GM23338 (cell line): ENCODE results near the gene MEF2D. TPM values are rescaled to one million over a fixed set of nuclear protein-coding genes. Genes with fewer than 3 reads are reported as not detected.

Source experiments
- ATAC-seq: fragments of 200-7000 bp; cut with Tn5 transposase; 3 replicates; pipeline ENCODE4 v1.9.1; 2020
- DNase-seq: peaks from one replicate; pipeline ENCODE4 v3.0.0-alpha.2; 2015; ENCODE audit warnings: low spot score
- H2AFZ ChIP-seq: fragments of 200-600 bp; sonication (generic); 2 replicates; pipeline ENCODE4 v1.8.0; 2016; ENCODE audit warnings: antibody characterized with exemption, mild to moderate bottlenecking, moderate library complexity
- H3F3A ChIP-seq: fragments of 200-600 bp; sonication (generic); replicated peaks from 2 replicates; pipeline ENCODE4 v1.8.0; 2017; ENCODE audit warnings: antibody characterized with exemption, mixed run types, low read depth
- H3K27ac ChIP-seq: fragments of 200-600 bp; sonication (generic); 2 replicates; pipeline ENCODE4 v1.6.1; 2016; ENCODE audit warnings: low read depth
- H3K27me3 ChIP-seq: fragments of 200-600 bp; sonication (generic); 2 replicates; pipeline ENCODE4 v1.8.0; 2016; ENCODE audit warnings: mild to moderate bottlenecking, mixed run types, moderate library complexity; ENCODE audit not compliant: insufficient read depth
- H3K36me3 ChIP-seq: fragments of 200-600 bp; sonication (generic); 2 replicates; pipeline ENCODE4 v1.8.0; 2016; ENCODE audit warnings: mild to moderate bottlenecking; ENCODE audit not compliant: insufficient read depth
- H3K4me1 ChIP-seq: fragments of 200-600 bp; sonication (generic); 2 replicates; pipeline ENCODE4 v1.8.0; 2016; ENCODE audit warnings: mild to moderate bottlenecking, moderate library complexity; ENCODE audit not compliant: insufficient read depth
- H3K4me2 ChIP-seq: fragments of 200-600 bp; sonication (generic); 2 replicates; pipeline ENCODE4 v1.7.1; 2017; ENCODE audit warnings: mixed run types
- H3K4me3 ChIP-seq: fragments of 200-600 bp; sonication (generic); 2 replicates; pipeline ENCODE4 v1.6.1; 2016; ENCODE audit warnings: mixed run types
- H3K79me2 ChIP-seq: fragments of 200-600 bp; sonication (generic); replicated peaks from 2 replicates; pipeline ENCODE4 v1.8.0; 2017; ENCODE audit warnings: mild to moderate bottlenecking; ENCODE audit not compliant: insufficient read depth
- H3K9me2 ChIP-seq: fragments of 200-600 bp; sonication (generic); 2 replicates; pipeline ENCODE4 v1.8.0; 2017; ENCODE audit not compliant: insufficient read depth
- H4K20me1 ChIP-seq: fragments of 200-600 bp; sonication (generic); replicated peaks from 2 replicates; pipeline ENCODE4 v1.8.0; 2017; ENCODE audit warnings: mild to moderate bottlenecking; ENCODE audit not compliant: insufficient read depth
- H3K27ac Mint-ChIP-seq: 2 replicates; pipeline ENCODE4 v1.8.0; 2020; ENCODE audit warnings: inconsistent platforms, mild to moderate bottlenecking, moderate library complexity, mixed read lengths
- H3K27me3 Mint-ChIP-seq: 3 replicates; pipeline ENCODE4 v1.8.0; 2022; ENCODE audit warnings: low read depth, mild to moderate bottlenecking, moderate library complexity, mixed read lengths, inconsistent platforms; ENCODE audit not compliant: insufficient read depth, poor library complexity
- H3K36me3 Mint-ChIP-seq: 3 replicates; pipeline ENCODE4 v1.8.0; 2021; ENCODE audit warnings: low read depth, mild to moderate bottlenecking, inconsistent platforms, moderate library complexity, mixed read lengths
- H3K4me1 Mint-ChIP-seq: 3 replicates; pipeline ENCODE4 v1.8.0; 2020; ENCODE audit warnings: mild to moderate bottlenecking, inconsistent platforms, mixed read lengths
- H3K4me3 Mint-ChIP-seq: 3 replicates; pipeline ENCODE4 v1.8.0; 2021; ENCODE audit warnings: moderate library complexity, mild to moderate bottlenecking, inconsistent platforms, mixed read lengths
- H3K9me3 Mint-ChIP-seq: 3 replicates; pipeline ENCODE4 v1.8.0; 2020; ENCODE audit warnings: moderate library complexity, mild to moderate bottlenecking, inconsistent platforms, mixed read lengths
- JUNB ChIP-seq: IDR thresholded peaks from one replicate; pipeline ENCODE4 v1.6.1; 2016; ENCODE audit warnings: antibody characterized with exemption; ENCODE audit not compliant: unreplicated experiment
- NANOG ChIP-seq: IDR thresholded peaks from 2 replicates; pipeline ENCODE4 v1.6.1; 2016; ENCODE audit warnings: antibody characterized with exemption, borderline replicate concordance
- POLR2AphosphoS5 ChIP-seq: IDR thresholded peaks from 2 replicates; pipeline ENCODE4 v1.6.1; 2016; ENCODE audit warnings: antibody characterized with exemption, low read depth
- STAT1 ChIP-seq: IDR thresholded peaks from one replicate; pipeline ENCODE4 v1.6.1; 2016; ENCODE audit warnings: antibody characterized with exemption; ENCODE audit not compliant: unreplicated experiment
- polyA plus RNA-seq: library from polyadenylated mRNA; unstranded; fragments of >200 nt; fragmentation: Nextera tagmentation; extraction: Ambion mirVana; gene quantifications from 2 replicates; pipeline ENCODE4 v1.2.1, GENCODE V29; 2016
- total RNA-seq: library from RNA; depleted of rRNA; stranded (reverse); fragments of >200 nt; shearing (Covaris generic); gene quantifications from 2 replicates; pipeline ENCODE4 v1.2.3, GENCODE V29; 2014
- TF ChIP-seq, protein P1 (sequence below): fragments of 250-450 bp; sonication (Bioruptor Pico); IDR thresholded peaks from 2 replicates; pipeline ENCODE4 v1.5.0; 2020; ENCODE audit warnings: mild to moderate bottlenecking, moderate library complexity
- TF ChIP-seq, protein P2 (sequence below): IDR thresholded peaks from one replicate; pipeline ENCODE4 v1.6.1; 2018; ENCODE audit warnings: antibody characterized with exemption; ENCODE audit not compliant: unreplicated experiment

MEF2D gene
- total and polyA plus RNA-seq, 2 experiments from 2014 or later, result 10.6 to 15.5 TPM

DNA sequence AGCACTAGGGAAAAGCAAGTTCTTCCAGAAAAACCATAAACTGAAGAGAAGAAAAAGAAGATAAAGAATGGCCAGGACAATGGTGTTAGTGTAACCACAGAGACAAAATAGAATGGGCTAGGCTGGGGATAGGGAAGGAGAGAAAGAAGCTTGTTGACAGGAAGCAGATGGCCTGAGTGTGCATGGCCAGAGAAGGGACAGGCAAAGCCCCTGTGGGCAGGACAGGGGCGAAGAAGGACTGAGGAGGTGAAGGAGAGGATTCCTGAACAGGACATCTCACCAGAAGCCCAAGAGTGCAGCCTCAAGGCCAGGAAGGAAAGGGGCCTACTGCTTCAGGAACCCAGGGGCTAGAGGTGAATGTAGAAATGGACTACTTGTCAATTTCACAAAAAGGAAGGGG is 42.5 kb upstream of the MEF2D start (continued):
- TF ChIP-seq, protein P1, sequence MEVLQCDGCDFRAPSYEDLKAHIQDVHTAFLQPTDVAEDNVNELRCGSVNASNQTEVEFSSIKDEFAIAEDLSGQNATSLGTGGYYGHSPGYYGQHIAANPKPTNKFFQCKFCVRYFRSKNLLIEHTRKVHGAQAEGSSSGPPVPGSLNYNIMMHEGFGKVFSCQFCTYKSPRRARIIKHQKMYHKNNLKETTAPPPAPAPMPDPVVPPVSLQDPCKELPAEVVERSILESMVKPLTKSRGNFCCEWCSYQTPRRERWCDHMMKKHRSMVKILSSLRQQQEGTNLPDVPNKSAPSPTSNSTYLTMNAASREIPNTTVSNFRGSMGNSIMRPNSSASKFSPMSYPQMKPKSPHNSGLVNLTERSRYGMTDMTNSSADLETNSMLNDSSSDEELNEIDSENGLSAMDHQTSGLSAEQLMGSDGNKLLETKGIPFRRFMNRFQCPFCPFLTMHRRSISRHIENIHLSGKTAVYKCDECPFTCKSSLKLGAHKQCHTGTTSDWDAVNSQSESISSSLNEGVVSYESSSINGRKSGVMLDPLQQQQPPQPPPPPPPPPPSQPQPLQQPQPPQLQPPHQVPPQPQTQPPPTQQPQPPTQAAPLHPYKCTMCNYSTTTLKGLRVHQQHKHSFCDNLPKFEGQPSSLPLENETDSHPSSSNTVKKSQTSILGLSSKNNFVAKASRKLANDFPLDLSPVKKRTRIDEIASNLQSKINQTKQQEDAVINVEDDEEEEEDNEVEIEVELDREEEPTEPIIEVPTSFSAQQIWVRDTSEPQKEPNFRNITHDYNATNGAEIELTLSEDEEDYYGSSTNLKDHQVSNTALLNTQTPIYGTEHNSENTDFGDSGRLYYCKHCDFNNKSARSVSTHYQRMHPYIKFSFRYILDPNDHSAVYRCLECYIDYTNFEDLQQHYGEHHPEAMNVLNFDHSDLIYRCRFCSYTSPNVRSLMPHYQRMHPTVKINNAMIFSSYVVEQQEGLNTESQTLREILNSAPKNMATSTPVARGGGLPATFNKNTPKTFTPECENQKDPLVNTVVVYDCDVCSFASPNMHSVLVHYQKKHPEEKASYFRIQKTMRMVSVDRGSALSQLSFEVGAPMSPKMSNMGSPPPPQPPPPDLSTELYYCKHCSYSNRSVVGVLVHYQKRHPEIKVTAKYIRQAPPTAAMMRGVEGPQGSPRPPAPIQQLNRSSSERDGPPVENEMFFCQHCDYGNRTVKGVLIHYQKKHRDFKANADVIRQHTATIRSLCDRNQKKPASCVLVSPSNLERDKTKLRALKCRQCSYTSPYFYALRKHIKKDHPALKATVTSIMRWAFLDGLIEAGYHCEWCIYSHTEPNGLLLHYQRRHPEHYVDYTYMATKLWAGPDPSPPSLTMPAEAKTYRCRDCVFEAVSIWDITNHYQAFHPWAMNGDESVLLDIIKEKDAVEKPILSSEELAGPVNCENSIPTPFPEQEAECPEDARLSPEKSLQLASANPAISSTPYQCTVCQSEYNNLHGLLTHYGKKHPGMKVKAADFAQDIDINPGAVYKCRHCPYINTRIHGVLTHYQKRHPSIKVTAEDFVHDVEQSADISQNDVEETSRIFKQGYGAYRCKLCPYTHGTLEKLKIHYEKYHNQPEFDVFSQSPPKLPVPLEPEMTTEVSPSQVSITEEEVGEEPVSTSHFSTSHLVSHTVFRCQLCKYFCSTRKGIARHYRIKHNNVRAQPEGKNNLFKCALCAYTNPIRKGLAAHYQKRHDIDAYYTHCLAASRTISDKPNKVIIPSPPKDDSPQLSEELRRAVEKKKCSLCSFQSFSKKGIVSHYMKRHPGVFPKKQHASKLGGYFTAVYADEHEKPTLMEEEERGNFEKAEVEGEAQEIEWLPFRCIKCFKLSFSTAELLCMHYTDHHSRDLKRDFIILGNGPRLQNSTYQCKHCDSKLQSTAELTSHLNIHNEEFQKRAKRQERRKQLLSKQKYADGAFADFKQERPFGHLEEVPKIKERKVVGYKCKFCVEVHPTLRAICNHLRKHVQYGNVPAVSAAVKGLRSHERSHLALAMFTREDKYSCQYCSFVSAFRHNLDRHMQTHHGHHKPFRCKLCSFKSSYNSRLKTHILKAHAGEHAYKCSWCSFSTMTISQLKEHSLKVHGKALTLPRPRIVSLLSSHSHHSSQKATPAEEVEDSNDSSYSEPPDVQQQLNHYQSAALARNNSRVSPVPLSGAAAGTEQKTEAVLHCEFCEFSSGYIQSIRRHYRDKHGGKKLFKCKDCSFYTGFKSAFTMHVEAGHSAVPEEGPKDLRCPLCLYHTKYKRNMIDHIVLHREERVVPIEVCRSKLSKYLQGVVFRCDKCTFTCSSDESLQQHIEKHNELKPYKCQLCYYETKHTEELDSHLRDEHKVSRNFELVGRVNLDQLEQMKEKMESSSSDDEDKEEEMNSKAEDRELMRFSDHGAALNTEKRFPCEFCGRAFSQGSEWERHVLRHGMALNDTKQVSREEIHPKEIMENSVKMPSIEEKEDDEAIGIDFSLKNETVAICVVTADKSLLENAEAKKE (CRISPR knock-in tag), result no peak
- no peak for TF ChIP-seq JUNB

DNA sequence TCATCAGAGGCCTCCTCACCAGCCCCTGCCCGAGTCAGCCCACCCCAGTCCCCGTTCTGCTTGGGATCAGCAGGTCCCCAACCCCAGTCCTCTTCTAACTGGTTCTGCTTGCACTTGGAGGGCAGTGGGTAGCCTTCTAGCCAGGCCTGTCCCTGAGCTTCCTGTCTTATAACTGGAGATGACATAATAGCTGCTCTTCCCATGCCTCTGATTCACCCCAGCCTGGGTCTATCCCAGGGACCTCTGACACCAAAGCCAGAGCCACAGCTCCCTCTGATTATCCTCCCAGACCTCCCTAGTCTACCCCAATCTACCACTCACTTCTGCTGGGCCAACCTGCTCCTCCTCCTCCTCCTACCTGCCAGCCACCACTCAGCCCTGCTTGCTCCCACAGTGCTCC is 40.4 kb upstream of the MEF2D start:
- H3K79me2 ChIP-seq, result no peaks in the 10 kb centered on the region
- ATAC-seq, result no peak
- peaks cover 5% of the 10 kb centered on the region for H3K27me3 Mint-ChIP-seq
- TF ChIP-seq JUNB (no peak), STAT1 (no peak), NANOG (no peak), POLR2AphosphoS5 (no peak)
- TF ChIP-seq, protein P2, sequence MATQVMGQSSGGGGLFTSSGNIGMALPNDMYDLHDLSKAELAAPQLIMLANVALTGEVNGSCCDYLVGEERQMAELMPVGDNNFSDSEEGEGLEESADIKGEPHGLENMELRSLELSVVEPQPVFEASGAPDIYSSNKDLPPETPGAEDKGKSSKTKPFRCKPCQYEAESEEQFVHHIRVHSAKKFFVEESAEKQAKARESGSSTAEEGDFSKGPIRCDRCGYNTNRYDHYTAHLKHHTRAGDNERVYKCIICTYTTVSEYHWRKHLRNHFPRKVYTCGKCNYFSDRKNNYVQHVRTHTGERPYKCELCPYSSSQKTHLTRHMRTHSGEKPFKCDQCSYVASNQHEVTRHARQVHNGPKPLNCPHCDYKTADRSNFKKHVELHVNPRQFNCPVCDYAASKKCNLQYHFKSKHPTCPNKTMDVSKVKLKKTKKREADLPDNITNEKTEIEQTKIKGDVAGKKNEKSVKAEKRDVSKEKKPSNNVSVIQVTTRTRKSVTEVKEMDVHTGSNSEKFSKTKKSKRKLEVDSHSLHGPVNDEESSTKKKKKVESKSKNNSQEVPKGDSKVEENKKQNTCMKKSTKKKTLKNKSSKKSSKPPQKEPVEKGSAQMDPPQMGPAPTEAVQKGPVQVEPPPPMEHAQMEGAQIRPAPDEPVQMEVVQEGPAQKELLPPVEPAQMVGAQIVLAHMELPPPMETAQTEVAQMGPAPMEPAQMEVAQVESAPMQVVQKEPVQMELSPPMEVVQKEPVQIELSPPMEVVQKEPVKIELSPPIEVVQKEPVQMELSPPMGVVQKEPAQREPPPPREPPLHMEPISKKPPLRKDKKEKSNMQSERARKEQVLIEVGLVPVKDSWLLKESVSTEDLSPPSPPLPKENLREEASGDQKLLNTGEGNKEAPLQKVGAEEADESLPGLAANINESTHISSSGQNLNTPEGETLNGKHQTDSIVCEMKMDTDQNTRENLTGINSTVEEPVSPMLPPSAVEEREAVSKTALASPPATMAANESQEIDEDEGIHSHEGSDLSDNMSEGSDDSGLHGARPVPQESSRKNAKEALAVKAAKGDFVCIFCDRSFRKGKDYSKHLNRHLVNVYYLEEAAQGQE, result no peak
- TF ChIP-seq, protein P1 (CRISPR knock-in tag), result no peak

More for the DNA sequence above, 40.4 kb upstream of the MEF2D start:
- H3K4me3 ChIP-seq, result no peak overlapping the region
- H3K4me2 ChIP-seq, result no peak overlapping the region
- no peak overlapping the region for H2AFZ ChIP-seq
- Mint-ChIP-seq H3K27ac (no peak overlapping the region), H3K4me1 (0 out of 3 replicates have a peak, but pooled peaks cover 7% of the 10 kb centered on the region), H3K36me3 (peaks cover 36% of the 10 kb centered on the region), H3K4me3 (no peak overlapping the region), H3K9me3 (no peaks in the 10 kb centered on the region)
- no peak for DNase-seq
- no peaks in the 10 kb centered on the region for H3K4me1 ChIP-seq
- H4K20me1 ChIP-seq, result no peaks in the 10 kb centered on the region
- H3F3A ChIP-seq, result no peaks in the 10 kb centered on the region
- no peaks in the 10 kb centered on the region for H3K9me2 ChIP-seq
- no peak overlapping the region for H3K27ac ChIP-seq
- H3K27me3 ChIP-seq, result no peaks in the 10 kb centered on the region
- peaks cover 27% of the 10 kb centered on the region for H3K36me3 ChIP-seq
